CD4-positive, alpha-beta T cell treated with Interleukin-17A for 4 hours (primary cell): Measurements from ENCODE around the gene NOP14.
"Not testable (repeated sequence)": the region's sequence is repeated elsewhere in the genome, so short reads cannot be mapped to it uniquely, and the experiment has no call there.

Source experiments
- DNase-seq: peaks from one replicate; pipeline ENCODE4 v3.0.0-alpha.2; 2020; ENCODE audit warnings: mixed read lengths

NOP14 gene

DNA sequence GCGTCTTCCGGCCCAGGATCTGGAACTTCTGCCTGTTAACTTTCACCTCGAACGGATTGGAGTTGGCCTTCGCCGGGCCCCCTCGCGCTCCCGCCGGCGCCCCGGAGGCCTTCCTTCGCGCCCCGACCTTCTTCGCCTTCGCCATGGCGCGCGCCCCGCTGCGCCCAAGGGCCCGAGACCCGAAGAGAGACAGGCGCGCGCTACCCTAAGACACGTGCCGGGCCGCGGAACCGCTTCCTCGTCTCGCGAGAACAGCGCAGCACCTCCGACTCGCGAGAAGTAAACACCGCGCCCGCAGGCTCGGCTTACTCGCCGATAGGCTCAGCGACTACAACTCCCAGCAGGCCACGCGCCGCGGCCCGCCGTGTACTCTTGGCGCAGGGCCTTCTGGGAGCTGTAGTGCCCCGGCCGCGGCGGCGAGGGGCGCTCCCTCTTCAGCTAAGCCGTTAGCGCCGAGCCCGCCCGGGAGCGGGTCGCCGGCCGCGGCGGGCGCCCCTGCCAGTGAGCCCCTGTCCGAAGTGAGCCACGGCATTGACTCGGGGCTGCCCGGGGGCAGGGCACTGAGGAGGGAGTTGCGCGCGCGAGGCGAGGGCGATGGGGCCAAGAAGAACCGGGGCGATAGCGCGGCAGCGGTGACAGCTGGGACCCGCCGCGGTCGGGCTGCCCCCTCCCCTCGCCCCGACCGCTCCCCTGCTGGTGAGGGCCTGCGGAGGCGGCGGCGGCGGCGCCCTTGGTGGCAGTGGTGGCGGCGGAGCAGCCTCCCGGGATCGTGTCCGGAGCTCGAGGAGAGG, at the start of gene NOP14, which contains the start of gene GRK4:
NOP14 (minus strand) TSS at position 232 of the 791 bp plus-strand sequence; CDS start at position 145, 87 bp downstream.
GRK4 (plus strand) TSS at position 397 of the 791 bp plus-strand sequence. CDS start 500 bp downstream, outside the sequence.
- DNase-seq, result peak; percentile 97

DNA sequence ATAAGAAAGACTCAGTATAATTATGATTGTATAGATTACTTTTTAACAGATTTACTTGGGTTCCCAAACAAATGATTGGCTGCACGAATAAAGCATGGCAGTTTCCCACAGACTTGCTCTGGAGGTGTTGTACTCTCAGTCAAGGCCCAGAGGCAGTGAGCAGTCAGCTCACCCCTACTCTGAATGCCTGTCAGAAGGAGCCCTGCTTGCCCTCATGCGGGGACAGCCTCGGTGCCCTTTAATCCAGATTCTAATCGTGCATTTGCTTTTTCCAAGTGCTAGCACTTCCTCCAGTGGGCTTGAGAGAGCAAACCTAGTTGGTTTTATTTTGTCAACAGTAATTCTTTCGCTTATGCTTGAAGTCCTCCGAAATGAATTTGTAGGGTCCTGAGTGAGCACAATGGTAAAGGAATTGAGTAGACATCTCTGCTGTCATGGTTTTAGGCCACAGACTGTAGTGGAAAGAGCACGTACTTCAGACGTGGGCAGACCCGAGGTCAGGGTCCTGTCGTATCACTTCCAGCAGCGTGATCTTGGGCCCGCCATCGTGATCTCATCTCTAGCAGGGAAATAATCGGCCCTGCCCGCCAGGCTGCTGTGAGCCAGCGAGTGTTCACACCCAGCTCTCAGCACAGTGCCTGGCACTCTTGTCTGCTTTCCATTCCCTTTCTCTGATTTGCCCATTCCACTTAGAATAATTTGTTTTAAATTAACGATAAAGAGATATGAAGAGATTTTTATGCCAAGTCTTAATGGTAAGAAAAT, 48.4 kb upstream of the NOP14 start:
- no peak for DNase-seq

GRCh38 chr4:3010998-3011397, 47.8 kb upstream of the NOP14 start:
- DNase-seq, result no peak

GRCh38 chr4:3010577-3010976, 47.4 kb upstream of the NOP14 start:
- DNase-seq, result no peak

DNA sequence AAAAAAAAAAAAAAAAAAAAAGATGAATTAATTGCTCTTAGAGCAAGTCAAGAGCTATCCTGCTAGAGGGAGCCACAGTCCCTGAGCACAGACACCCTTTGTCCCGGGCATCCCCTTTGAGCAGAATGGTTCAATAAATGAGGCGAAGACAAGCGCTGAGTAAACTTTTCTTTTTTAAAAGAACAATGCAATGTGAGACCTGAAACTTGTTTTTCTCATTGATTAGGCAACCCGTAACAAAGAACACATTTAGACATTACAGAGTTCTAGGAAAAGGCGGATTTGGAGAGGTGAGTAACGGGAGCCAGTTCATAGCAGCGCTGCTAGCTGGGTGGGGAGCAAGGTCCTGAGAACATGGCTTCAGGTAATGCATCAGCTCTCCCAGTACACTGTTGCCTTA, 46.2 kb upstream of the NOP14 start:
- no peak for DNase-seq

GRCh38 chr4:3007724-3008123, 44.5 kb upstream of the NOP14 start:
- no peak for DNase-seq

DNA sequence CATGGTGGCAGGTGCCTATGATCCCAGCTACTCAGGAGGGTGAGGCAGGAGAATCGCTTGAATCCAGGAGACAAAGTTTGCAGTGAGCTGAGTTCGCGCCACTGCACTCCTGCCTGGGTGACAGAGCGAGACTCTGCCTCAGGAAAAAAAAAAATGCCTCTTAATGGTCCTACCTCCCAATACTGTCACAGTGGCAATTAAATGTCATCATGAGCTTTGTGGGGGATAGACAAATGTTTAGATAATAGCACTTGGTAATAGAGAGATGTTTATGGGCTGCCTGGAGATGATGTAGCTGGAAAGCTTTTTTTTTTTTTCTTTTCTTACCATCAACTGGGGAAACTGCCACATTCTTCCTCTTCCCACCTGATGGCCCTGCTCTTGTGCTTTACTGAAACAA, 33.2 kb upstream of the NOP14 start:
- no peak for DNase-seq

GRCh38 chr4:2995546-2996265, 32.5 kb upstream of the NOP14 start:
- DNase-seq, result no peak

DNA sequence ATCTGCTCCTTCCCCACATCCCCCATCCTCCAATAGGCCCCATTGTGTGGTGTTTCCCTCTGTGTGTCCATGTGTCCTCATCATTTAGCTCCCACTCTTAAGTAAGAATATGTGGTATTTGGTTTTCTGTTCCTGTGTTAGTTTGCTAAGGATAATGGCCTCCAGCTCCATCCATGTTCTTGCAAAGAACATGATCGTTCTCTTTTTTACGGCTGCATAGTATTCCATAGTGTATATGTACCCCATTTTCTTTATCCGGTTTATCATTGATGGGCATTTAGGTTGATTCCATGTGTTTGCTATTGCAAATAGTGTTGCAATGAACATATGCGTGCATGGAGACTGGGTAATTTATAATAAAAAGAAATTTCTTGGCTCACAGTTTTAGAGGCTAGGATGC, 31.7 kb upstream of the NOP14 start:
- DNase-seq, result no peak

GRCh38 chr4:2991243-2991642, 28.0 kb upstream of the NOP14 start:
- no peak for DNase-seq

DNA sequence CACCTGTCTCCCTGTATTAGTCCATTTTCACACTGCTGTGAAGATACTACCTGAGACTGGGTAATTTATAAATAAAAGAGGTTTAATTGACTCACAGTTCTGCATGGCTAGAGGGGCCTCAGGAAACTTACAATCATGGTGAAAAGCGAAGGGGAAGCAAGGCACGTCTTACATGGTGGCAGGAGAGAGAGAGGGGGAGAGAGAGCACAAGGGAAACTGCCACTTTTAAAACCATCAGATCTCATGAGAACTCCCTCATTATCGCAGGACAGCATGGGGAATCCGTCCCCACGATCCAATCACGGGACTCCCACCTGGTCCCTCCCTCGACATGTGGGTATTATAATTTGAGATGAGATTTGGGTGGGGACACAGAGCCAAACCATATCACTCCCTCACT, 20.5 kb upstream of the NOP14 start:
- DNase-seq, result not testable (repeated sequence)

- no peak for DNase-seq
Measured at GRCh38 chr4:2982012-2982411, 18.8 kb upstream of the NOP14 start.

- no peak for DNase-seq
Measured at GRCh38 chr4:2981256-2981819, 18.1 kb upstream of the NOP14 start.

- no peak for DNase-seq
Measured at GRCh38 chr4:2977211-2978088, 14.2 kb upstream of the NOP14 start.

- no peak for DNase-seq
Measured at GRCh38 chr4:2971275-2971674, 8.1 kb upstream of the NOP14 start.

DNA sequence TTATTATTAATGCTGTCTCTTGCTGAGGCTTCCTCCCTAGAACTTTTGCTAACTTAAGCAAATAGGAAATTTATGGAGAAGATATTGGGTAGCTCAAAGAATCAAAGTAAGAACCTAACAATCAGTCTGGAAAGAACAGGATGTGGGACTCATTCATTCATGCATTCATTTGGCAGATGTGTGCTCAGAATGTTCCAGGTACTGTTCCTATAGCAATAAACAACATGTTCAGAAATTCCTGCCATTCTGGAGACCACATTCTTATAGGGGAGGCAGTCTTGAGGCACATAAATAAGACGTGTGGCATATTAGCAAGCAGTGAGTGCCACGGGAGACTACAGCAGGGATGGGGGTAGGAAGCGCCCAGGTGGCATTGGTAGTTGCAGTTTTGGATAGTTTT, 5.2 kb upstream of the NOP14 start:
- DNase-seq, result no peak

GRCh38 chr4:2965262-2965661, 2.1 kb upstream of the NOP14 start:
- DNase-seq, result no peak

DNA sequence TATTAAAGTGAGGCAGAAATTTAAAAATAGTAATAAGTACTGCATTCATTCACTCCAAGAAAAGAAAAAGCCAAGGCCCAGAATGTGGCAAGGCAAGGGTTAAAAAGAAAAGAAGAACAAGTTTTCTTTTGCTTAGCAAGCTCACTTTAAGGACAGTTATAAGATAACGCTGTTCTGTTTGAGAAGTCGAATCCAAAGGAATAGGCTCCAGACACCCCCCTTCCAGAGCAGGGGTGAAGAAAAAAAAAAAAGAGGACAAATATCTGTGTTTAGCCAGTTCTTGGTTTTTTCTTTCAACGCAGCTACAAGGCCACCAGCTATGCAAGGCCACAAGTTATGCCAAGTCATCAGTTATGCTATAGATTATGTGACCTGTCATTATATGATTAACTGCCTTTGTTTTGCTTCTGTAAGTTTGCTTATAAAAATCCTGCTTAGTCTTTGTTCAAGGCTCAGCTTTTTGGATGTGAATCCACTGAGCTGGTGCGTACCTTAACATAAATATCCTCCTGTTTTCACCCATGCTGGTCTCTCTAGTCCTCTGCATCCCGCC, 1.6 kb upstream of the NOP14 start:
- no peak for DNase-seq

DNA sequence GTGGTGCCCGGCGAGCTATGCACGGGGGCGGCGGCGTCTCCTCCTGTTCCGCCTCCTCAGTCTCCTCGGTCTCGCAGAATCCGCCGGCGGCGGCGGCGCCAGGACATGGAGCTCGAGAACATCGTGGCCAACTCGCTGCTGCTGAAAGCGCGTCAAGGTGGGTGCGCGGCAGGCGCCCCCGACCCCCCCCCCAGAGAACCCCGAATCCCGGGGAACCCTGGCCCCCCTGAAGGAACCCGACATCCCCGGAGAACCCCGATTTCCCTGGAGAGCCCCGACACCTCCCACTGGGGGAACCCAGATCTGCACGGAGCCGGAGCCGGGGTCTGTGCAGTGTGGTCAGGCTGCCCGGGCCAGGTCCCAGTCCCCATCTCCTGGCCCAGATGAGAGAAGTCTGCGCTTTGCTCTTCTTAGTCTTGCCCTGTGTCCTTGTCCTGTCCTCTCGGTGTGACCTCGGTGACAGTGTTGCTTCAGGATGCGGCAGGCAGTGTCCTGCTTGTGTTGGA, 813 bp upstream of the NOP14 start:
- DNase-seq, result no peak

DNA sequence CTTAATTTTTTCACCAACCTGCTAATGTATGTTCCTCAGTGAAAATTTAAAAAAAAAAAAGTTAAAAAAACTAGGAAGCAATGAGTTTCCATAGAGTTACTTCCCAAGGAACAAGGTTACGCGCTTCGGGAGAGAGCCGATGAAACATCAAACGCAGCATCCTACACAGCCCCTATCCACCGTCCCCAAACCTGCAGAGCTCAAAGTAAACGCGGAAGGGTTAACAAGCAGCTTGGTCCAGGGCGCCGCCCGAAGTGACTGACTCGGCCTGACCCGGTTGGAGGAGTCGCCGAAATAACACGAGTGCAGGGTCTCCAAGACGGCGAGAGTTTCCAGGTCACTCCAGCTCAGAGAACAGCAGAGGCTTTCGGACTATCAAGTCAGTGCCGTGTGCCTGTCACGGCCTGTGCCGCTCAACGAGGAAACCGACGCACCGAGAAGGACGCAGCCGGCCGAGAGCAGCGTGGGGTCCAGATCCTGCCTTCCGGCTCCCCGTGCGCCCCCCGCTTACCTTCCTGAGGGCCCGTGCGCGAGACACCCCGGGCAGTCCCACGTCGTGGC, 512 bp downstream of the NOP14 start:
- DNase-seq, result no peak

- DNase-seq, result no peak
Measured at GRCh38 chr4:2961811-2962441, 1.3 kb downstream of the NOP14 start.
